WTC11 (cell line): ENCODE results near the gene UCP3. TPM values are rescaled to one million over a fixed set of nuclear protein-coding genes. Genes with fewer than 3 reads are reported as not detected.

Experiments
- ATAC-seq: fragments of 200-7000 bp; cut with Tn5 transposase; 2 replicates; pipeline ENCODE4 v1.10.0; 2021; ENCODE audit warnings: mild to moderate bottlenecking, moderate library complexity
- CTCF ChIA-PET: fragments of 300-600 bp; sonication (Branson Sonifier 250); formaldehyde crosslinking; loops from one replicate; lab custom pipeline; 2021; ENCODE audit warnings: antibody characterized with exemption; lab: Charles Lee
- POLR2A ChIA-PET: fragments of 350-600 bp; sonication (Branson Sonifier 250); formaldehyde crosslinking; loops from one replicate; lab custom pipeline; 2021; ENCODE audit warnings: antibody characterized with exemption; lab: Charles Lee
- DNase-seq: peaks from one replicate; pipeline ENCODE4 v3.0.0; 2021; ENCODE audit warnings: low spot score
- H3K27ac Mint-ChIP-seq: 2 replicates; pipeline ENCODE4 v1.8.0; 2021; ENCODE audit warnings: mixed read lengths
- H3K27me3 Mint-ChIP-seq: 2 replicates; pipeline ENCODE4 v1.8.0; 2021; ENCODE audit warnings: low read depth, mild to moderate bottlenecking, moderate library complexity, mixed read lengths
- H3K36me3 Mint-ChIP-seq: 2 replicates; pipeline ENCODE4 v1.8.0; 2021; ENCODE audit warnings: mixed read lengths
- H3K4me1 Mint-ChIP-seq: 2 replicates; pipeline ENCODE4 v1.8.0; 2022; ENCODE audit warnings: mixed read lengths
- H3K4me3 Mint-ChIP-seq: 2 replicates; pipeline ENCODE4 v1.8.0; 2021; ENCODE audit warnings: mild to moderate bottlenecking, moderate library complexity, mixed read lengths
- H3K9me3 Mint-ChIP-seq: 2 replicates; pipeline ENCODE4 v1.8.0; 2021; ENCODE audit warnings: mixed read lengths
- ATF1 ChIP-seq: sonication (generic); formaldehyde crosslinking; IDR thresholded peaks from 2 replicates; pipeline ENCODE4 v1.8.1; 2023; ENCODE audit warnings: mild to moderate bottlenecking, moderate library complexity, missing genetic modification reagents
- E2F1 ChIP-seq: sonication (generic); formaldehyde crosslinking; IDR thresholded peaks from 2 replicates; pipeline ENCODE4 v1.8.0; 2022; ENCODE audit warnings: mild to moderate bottlenecking, missing genetic modification reagents
- E2F4 ChIP-seq: sonication (generic); formaldehyde crosslinking; IDR thresholded peaks from 2 replicates; pipeline ENCODE4 v1.8.1; 2022; ENCODE audit warnings: low read depth, mild to moderate bottlenecking, moderate library complexity, missing genetic modification reagents, borderline replicate concordance
- EMX1 ChIP-seq: fragments of 250-450 bp; sonication (Bioruptor Pico); IDR thresholded peaks from 2 replicates; pipeline ENCODE4 v1.8.0; 2021; ENCODE audit warnings: mild to moderate bottlenecking
- MYBL2 ChIP-seq: sonication (generic); formaldehyde crosslinking; IDR thresholded peaks from 2 replicates; pipeline ENCODE4 v1.8.1; 2023; ENCODE audit warnings: mild to moderate bottlenecking, moderate library complexity, missing genetic modification reagents
- NFE2L1 ChIP-seq: sonication (generic); formaldehyde crosslinking; IDR thresholded peaks from 2 replicates; pipeline ENCODE4 v1.8.1; 2023; ENCODE audit warnings: missing genetic modification reagents
- NFYB ChIP-seq: sonication (generic); formaldehyde crosslinking; conservative IDR thresholded peaks from 2 replicates; pipeline ENCODE4 v1.8.0; 2022; ENCODE audit warnings: low read depth, missing genetic modification reagents
- NR3C1 ChIP-seq: sonication (generic); formaldehyde crosslinking; conservative IDR thresholded peaks from 2 replicates; pipeline ENCODE4 v1.8.1; 2023; ENCODE audit warnings: low read depth, mild to moderate bottlenecking, missing genetic modification reagents
- OVOL2 ChIP-seq: fragments of 250-450 bp; sonication (Bioruptor Pico); IDR thresholded peaks from 2 replicates; pipeline ENCODE4 v1.9.0; 2021; ENCODE audit warnings: mild to moderate bottlenecking, borderline replicate concordance
- TCF7 ChIP-seq: sonication (generic); formaldehyde crosslinking; IDR thresholded peaks from 2 replicates; pipeline ENCODE4 v1.8.0; 2022; ENCODE audit warnings: mild to moderate bottlenecking, low read depth, missing genetic modification reagents, moderate library complexity
- TEAD1 ChIP-seq: sonication (generic); formaldehyde crosslinking; IDR thresholded peaks from 2 replicates; pipeline ENCODE4 v1.8.0; 2022; ENCODE audit warnings: mild to moderate bottlenecking, missing genetic modification reagents
- ZNF317 ChIP-seq: sonication (generic); formaldehyde crosslinking; IDR thresholded peaks from 2 replicates; pipeline ENCODE4 v1.8.1; 2023; ENCODE audit warnings: low read depth, mild to moderate bottlenecking, moderate library complexity, missing genetic modification reagents, borderline replicate concordance
- ZNF423 ChIP-seq: fragments of 250-450 bp; sonication (Bioruptor Pico); IDR thresholded peaks from 2 replicates; pipeline ENCODE4 v2.1.2; 2022; ENCODE audit warnings: mild to moderate bottlenecking, moderate library complexity
- total RNA-seq: library from RNA; stranded (reverse); gene quantifications from 3 replicates; pipeline ENCODE4 v1.2.3, GENCODE V29; 2021
- TF ChIP-seq, protein P1 (sequence below): sonication (generic); formaldehyde crosslinking; IDR thresholded peaks from 2 replicates; pipeline ENCODE4 v1.8.1; 2023; ENCODE audit warnings: mild to moderate bottlenecking, missing genetic modification reagents
- TF ChIP-seq, protein P2 (sequence below): sonication (generic); formaldehyde crosslinking; conservative IDR thresholded peaks from 2 replicates; pipeline ENCODE4 v1.8.1; 2023; ENCODE audit warnings: mild to moderate bottlenecking, low read depth, missing genetic modification reagents, moderate library complexity
- TF ChIP-seq, protein P3 (sequence below): sonication (generic); formaldehyde crosslinking; IDR thresholded peaks from 2 replicates; pipeline ENCODE4 v1.8.1; 2023; ENCODE audit warnings: mild to moderate bottlenecking, missing genetic modification reagents, moderate library complexity
- TF ChIP-seq, protein P4 (sequence below): sonication (generic); formaldehyde crosslinking; IDR thresholded peaks from 2 replicates; pipeline ENCODE4 v1.8.0; 2022; ENCODE audit warnings: missing genetic modification reagents
- TF ChIP-seq, protein P5 (sequence below): sonication (generic); formaldehyde crosslinking; IDR thresholded peaks from 2 replicates; pipeline ENCODE4 v1.8.1; 2022; ENCODE audit warnings: mild to moderate bottlenecking, missing genetic modification reagents, moderate library complexity, borderline replicate concordance
- TF ChIP-seq, protein P6 (sequence below): sonication (generic); formaldehyde crosslinking; IDR thresholded peaks from 2 replicates; pipeline ENCODE4 v1.8.1; 2023; ENCODE audit warnings: mild to moderate bottlenecking, missing genetic modification reagents, moderate library complexity

The UCP3 gene
- total RNA-seq, 1 experiment from 2014 or later: 0.55 TPM

DNA sequence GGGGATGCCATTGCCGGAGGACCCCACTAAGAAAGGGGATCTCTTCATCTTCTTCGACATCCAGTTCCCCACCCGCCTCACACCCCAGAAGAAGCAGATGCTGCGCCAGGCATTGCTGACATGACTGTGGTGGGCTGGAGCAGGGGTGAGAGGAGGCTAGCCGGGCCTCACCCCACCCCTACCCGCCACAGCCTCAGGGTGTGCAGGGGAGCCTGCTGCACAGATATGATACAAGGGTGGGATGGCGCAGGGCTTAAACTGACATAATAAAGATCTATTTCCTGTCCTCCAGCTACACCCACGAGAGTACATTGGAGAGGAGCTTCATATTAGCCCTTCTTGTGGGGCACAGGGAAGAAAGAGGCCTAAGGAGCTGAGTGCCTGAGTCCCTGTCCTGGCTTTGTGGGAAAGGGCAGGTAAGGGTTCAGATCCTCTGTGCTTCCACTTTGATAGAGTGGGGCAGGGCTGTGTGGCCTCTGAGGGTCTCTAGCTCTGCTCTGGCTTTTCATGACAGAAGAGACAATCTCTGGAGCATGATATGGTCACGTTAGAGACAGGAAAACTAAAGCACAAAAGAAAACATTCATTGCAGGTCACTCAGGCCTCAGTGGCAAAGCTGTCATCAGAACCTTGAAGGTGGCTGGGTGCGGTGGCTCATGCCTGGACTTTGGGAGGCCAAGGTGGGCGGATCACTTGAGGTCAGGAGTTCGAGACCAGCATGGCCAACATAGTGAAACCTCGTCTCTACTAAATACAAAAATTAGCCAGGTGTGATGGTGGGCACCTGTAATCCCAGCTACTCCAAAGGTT lies 38.7 kb downstream of the UCP3 start:
- peaks cover 12% of the 10 kb centered on the region for H3K27me3 Mint-ChIP-seq
- H3K36me3 Mint-ChIP-seq: peaks cover 15% of the 10 kb centered on the region
- no peaks in the 10 kb centered on the region for H3K9me3 Mint-ChIP-seq
- CTCF ChIA-PET: interaction anchor here (0.8 to 1.7 kb wide), 2 partner anchors 10 to 344 kb away, joined by 3 to 6 read pairs; no protein-coding TSS in a partner anchor
- ATAC-seq (no peak), DNase-seq (no peak)
- POLR2A ChIA-PET: no interaction called here
- H3K4me3 Mint-ChIP-seq: no peak overlapping the region
- no peak overlapping the region for H3K27ac Mint-ChIP-seq
- H3K4me1 Mint-ChIP-seq: peaks cover 2% of the 10 kb centered on the region
- TF ChIP-seq TCF7 (CRISPR knock-in tag) (no peak), E2F1 (CRISPR knock-in tag) (no peak), NR3C1 (CRISPR knock-in tag) (no peak), ZNF423 (CRISPR knock-in tag) (no peak), ATF1 (CRISPR knock-in tag) (no peak), MYBL2 (CRISPR knock-in tag) (no peak), OVOL2 (no peak), EMX1 (no peak), NFE2L1 (CRISPR knock-in tag) (no peak), ZNF317 (no peak), NFYB (CRISPR knock-in tag) (no peak), E2F4 (CRISPR knock-in tag) (no peak), TEAD1 (CRISPR knock-in tag) (no peak)
- TF ChIP-seq, protein P1, sequence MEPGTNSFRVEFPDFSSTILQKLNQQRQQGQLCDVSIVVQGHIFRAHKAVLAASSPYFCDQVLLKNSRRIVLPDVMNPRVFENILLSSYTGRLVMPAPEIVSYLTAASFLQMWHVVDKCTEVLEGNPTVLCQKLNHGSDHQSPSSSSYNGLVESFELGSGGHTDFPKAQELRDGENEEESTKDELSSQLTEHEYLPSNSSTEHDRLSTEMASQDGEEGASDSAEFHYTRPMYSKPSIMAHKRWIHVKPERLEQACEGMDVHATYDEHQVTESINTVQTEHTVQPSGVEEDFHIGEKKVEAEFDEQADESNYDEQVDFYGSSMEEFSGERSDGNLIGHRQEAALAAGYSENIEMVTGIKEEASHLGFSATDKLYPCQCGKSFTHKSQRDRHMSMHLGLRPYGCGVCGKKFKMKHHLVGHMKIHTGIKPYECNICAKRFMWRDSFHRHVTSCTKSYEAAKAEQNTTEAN: no peak
- TF ChIP-seq, protein P2, sequence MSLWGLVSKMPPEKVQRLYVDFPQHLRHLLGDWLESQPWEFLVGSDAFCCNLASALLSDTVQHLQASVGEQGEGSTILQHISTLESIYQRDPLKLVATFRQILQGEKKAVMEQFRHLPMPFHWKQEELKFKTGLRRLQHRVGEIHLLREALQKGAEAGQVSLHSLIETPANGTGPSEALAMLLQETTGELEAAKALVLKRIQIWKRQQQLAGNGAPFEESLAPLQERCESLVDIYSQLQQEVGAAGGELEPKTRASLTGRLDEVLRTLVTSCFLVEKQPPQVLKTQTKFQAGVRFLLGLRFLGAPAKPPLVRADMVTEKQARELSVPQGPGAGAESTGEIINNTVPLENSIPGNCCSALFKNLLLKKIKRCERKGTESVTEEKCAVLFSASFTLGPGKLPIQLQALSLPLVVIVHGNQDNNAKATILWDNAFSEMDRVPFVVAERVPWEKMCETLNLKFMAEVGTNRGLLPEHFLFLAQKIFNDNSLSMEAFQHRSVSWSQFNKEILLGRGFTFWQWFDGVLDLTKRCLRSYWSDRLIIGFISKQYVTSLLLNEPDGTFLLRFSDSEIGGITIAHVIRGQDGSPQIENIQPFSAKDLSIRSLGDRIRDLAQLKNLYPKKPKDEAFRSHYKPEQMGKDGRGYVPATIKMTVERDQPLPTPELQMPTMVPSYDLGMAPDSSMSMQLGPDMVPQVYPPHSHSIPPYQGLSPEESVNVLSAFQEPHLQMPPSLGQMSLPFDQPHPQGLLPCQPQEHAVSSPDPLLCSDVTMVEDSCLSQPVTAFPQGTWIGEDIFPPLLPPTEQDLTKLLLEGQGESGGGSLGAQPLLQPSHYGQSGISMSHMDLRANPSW (CRISPR knock-in tag): no peak
- TF ChIP-seq, protein P3, sequence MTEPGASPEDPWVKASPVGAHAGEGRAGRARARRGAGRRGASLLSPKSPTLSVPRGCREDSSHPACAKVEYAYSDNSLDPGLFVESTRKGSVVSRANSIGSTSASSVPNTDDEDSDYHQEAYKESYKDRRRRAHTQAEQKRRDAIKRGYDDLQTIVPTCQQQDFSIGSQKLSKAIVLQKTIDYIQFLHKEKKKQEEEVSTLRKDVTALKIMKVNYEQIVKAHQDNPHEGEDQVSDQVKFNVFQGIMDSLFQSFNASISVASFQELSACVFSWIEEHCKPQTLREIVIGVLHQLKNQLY (CRISPR knock-in tag): no peak
- TF ChIP-seq, protein P4, sequence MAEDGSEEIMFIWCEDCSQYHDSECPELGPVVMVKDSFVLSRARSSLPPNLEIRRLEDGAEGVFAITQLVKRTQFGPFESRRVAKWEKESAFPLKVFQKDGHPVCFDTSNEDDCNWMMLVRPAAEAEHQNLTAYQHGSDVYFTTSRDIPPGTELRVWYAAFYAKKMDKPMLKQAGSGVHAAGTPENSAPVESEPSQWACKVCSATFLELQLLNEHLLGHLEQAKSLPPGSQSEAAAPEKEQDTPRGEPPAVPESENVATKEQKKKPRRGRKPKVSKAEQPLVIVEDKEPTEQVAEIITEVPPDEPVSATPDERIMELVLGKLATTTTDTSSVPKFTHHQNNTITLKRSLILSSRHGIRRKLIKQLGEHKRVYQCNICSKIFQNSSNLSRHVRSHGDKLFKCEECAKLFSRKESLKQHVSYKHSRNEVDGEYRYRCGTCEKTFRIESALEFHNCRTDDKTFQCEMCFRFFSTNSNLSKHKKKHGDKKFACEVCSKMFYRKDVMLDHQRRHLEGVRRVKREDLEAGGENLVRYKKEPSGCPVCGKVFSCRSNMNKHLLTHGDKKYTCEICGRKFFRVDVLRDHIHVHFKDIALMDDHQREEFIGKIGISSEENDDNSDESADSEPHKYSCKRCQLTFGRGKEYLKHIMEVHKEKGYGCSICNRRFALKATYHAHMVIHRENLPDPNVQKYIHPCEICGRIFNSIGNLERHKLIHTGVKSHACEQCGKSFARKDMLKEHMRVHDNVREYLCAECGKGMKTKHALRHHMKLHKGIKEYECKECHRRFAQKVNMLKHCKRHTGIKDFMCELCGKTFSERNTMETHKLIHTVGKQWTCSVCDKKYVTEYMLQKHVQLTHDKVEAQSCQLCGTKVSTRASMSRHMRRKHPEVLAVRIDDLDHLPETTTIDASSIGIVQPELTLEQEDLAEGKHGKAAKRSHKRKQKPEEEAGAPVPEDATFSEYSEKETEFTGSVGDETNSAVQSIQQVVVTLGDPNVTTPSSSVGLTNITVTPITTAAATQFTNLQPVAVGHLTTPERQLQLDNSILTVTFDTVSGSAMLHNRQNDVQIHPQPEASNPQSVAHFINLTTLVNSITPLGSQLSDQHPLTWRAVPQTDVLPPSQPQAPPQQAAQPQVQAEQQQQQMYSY: no peak
- TF ChIP-seq, protein P5, sequence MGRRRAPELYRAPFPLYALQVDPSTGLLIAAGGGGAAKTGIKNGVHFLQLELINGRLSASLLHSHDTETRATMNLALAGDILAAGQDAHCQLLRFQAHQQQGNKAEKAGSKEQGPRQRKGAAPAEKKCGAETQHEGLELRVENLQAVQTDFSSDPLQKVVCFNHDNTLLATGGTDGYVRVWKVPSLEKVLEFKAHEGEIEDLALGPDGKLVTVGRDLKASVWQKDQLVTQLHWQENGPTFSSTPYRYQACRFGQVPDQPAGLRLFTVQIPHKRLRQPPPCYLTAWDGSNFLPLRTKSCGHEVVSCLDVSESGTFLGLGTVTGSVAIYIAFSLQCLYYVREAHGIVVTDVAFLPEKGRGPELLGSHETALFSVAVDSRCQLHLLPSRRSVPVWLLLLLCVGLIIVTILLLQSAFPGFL (CRISPR knock-in tag): no peak
- TF ChIP-seq, protein P6, sequence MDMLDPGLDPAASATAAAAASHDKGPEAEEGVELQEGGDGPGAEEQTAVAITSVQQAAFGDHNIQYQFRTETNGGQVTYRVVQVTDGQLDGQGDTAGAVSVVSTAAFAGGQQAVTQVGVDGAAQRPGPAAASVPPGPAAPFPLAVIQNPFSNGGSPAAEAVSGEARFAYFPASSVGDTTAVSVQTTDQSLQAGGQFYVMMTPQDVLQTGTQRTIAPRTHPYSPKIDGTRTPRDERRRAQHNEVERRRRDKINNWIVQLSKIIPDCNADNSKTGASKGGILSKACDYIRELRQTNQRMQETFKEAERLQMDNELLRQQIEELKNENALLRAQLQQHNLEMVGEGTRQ (CRISPR knock-in tag): no peak
